Left renal pelvis (tissue), 4 donors: ENCODE results near the gene HTR2C. TPM values are rescaled to one million over a fixed set of nuclear protein-coding genes. Genes with fewer than 3 reads are reported as not detected.
"Not testable (repeated sequence)": the region's sequence is repeated elsewhere in the genome, so short reads cannot be mapped to it uniquely, and the experiment has no call there.

ENCODE experiments used
- DNase-seq, 4 donors: peaks; one replicate each; pipeline ENCODE4 v3.0.0-alpha.2; 2013; ENCODE audit warnings: low read depth in 4 of 4, low spot score in 3 of 4
- polyA plus RNA-seq, 4 donors: library from polyadenylated mRNA; unstranded; fragments of 120-200 nt; gene quantifications; one replicate each; pipeline ENCODE4 v1.2.1, GENCODE V29; 2013; ENCODE audit not compliant: insufficient read length in 4 of 4

The HTR2C gene
- 1 to 10 TPM in 1 of 4 donors, under 1 TPM in 3; 0.05 to 1.2 (median 0.45) TPM for polyA plus RNA-seq

DNA sequence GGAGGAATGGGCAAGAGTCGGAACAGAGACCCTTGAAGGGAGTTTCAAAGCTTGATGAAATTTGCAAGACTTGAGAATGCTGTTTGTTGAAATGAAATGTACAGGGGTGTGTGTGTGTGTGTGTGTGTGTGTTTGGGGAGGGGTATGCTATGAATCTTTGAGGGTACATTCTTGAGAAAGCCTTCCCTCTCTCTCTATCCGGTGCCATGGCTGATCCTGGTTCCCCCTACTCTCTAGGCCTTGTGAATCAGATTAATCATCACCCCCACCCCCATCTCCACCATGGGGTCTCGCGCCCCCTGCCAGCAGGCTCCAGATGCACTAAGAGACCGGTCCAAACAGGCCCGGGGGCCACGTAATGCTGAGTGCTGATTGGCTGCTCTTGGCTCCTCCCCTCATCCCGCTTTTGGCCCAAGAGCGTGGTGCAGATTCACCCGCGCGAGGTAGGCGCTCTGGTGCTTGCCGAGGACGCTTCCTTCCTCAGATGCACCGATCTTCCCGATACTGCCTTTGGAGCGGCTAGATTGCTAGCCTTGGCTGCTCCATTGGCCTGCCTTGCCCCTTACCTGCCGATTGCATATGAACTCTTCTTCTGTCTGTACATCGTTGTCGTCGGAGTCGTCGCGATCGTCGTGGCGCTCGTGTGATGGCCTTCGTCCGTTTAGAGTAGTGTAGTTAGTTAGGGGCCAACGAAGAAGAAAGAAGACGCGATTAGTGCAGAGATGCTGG, at the start of gene HTR2C:
HTR2C (plus strand) TSS at position 441 of the 729 bp plus-strand sequence. CDS start 142,851 bp downstream, outside the sequence.
- no peak for DNase-seq

- no peak for DNase-seq
Measured at GRCh38 chrX:114580336-114580735, 3.5 kb upstream of the HTR2C start.

DNA sequence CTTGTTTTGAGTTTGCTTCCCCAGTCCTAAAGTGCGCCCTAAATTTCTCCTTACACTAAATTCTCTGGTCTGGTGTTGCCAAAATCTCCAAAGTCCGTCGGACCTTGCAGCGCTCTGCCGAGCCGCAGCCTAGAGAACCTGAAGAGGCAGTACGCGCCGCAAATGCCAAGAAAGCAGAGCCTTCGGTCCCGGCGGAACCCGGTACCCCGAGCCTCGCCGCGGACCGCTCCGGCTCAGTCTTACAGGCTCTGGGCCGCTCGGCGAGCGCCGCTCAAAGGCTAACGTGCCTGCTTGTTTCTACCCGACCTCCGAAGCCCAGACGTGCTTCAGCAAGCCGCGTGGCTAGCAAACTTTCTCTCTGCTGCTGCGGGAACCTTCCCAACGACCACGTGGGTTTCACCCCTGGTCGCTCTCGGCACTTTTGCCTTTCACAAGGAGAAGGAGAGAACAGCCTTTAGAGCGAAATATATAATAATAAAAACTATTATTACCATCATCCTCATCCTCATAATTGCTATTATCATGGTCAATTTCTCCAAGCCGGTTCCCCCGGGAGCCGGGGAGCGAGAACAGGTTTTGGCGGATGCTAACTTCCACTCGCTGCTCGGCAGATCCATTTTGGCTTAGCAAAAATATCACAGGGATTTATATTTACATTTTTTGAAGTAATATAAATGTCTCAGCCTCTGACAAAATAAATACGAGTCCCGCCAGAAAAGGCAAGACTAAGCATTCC, 2.2 kb upstream of the HTR2C start:
- no peak for DNase-seq

- DNase-seq: no peak
Measured at GRCh38 chrX:114582264-114582632, 1.6 kb upstream of the HTR2C start.

DNA sequence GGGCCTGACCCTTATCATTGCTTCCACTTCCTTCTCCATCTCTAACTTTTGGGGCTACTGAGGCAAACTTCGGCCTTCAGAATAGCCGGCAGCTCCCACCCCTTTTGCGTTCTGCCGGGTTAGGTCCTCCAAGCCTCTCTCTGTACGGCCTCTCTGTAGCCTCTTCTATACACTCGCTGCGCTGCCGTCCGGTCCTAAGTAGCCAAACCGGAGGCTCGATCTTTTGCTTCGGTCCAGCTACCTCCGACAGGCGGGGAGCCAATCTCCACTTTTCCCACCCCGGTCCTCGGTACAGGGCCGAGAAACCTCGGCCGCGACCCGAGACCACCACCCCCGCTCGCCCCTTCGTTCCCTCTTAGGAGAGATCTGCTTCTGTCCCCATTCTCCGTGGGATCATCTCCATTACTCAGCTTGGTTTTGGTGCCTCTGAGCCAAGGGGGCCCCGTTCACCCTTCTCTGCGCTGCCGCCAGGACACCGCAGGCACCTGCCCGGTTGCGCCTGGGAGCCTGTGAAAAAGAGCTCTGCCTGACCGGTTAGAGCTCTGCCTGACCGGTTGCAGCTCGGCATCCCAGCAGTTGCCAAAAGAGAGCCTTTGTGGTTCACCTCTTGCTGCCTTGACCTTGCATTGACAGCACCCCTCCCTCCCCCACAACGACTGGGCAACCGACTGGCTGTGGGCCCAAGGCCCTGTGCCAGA, 1.0 kb upstream of the HTR2C start:
- DNase-seq: no peak

GRCh38 chrX:114584375-114584943, 573 bp downstream of the HTR2C start:
- DNase-seq: no peak

DNA sequence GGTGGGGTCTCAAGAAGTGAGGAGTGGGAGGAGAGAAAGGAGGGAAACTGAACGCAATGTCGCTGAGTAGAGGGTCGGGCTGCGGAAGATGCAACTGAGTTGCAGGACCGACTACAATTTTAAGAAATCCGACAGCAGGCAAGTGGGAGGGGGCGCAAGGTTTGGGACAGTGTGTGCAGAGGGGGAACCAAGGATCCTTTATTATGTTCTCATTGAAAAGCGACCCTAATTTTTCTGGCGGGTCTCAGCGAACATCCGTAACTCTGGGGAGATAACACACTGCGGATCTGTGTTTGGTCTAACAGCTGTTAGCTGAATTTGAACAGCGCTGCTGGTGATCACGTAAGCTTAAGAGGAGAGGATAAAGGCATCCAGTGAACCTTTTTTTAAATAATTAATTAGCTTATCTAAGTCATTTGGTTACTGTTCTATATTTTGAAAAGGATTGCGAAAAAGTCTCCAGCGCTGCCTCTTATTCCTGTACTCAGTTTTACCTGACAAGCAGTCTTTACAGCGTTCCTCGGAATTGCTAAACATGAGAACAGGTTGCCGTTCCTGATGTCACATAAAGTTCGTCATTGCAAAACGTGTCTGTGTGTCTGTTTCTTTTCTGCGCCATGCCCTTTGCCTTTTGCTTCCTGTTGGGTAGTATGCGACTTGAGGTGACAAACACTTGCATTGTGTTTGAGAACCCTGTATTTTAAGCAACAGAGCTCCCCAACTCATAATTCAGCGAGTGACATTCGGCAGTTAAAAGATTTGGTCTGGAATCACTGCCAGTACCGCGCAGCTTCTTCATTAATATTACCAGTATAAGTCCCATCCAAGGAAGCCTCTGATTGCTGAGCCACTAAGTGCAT, 1.3 kb downstream of the HTR2C start:
- no peak for DNase-seq

DNA sequence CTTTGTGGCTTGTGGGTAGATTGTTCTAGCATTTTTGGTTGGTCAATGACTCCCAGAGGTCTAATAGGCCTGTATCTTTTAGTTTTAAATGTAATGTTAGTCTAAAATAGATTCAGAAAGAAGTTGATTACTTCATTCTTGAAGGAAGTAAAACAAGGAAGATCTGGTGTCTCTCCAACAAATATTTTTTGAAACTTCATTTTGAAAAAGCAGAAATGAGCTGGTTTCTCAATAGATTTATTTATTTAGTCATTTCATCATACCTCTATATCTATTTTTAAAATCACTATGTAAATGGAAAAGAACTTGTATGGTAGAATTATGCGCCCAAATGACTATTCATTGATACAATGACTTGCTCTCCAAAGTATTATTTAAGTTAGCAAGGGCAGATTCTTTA, 7.2 kb downstream of the HTR2C start:
- no peak for DNase-seq

DNA sequence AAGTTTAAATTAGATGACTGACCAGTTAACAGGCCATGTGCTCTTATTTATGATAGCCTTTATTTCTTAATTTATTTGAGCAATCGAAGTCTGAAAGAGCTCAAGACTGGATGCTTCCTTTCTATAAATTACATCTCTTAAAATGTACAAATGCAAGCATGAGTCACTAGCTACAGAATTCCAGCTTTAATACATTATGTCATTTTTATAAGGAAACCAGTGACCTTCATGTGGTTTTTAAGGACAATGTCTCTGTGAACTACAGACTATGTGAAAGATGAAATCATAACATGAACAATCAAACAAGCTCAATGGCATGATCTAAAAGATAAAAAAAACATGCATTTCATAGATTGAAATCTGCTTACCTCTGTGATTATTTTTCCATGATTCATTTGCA, 15.4 kb downstream of the HTR2C start:
- no peak for DNase-seq

DNA sequence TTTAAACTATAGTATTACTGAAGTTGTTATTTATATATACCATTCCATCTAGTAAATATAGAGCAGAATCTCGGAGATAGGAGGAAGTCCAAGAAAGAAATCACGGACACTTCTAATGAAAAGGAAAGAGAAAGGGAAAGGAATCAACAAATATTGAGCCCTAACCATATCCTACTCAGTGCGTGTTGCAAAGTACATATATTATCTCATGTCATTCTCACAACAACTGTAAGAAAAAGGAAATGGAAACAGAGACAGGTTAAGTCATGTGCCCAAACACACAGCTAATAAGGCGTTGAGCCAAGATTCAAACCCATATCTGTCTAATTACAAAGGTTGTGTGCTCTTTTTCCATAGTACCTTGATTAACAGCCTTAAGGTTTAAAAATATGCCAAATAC, 16.0 kb downstream of the HTR2C start:
- no peak for DNase-seq

GRCh38 chrX:114606619-114607018, 22.7 kb downstream of the HTR2C start:
- not testable (repeated sequence) for DNase-seq

GRCh38 chrX:114611018-114611619, 27.2 kb downstream of the HTR2C start:
- DNase-seq: peak in 1 of 4 donors; percentile 7

GRCh38 chrX:114615765-114616164, 31.9 kb downstream of the HTR2C start:
- no peak for DNase-seq

DNA sequence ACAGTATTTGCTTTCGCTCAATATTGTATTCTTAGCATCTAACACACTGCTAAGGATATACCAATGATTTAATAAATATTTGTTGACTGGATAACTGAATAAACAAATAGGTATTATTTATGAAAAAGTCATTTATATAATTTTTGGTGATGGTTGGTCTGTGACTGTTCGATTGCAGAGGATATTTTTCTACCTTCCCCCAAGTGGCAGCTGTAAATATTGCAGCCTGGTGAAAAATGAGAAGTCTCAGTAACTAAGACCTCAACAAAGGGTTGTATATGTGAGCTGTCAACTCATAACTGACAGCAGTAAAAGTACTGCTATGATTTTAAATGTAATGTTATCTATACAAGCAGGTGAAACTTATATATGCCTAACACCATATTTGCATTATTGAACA, 36.0 kb downstream of the HTR2C start:
- no peak for DNase-seq

DNA sequence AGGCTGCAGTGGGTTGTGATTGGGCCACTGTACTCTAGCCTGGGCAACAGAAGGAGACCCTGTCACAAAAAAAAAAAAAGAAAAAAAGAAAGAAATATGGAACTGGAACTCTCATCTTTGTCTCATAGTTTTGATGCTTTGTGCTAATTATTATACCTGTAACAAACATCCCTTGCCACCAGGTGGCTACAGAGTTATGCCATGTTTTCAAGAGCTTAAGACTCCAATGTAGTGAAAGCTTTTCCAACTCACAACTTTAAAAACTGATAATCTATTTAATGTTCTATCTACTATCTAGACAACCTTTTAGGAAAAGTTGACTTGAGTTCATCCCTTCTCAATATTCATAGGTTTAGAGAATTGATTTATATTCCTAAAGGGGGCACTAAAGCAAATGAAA, 42.4 kb downstream of the HTR2C start:
- no peak for DNase-seq

DNA sequence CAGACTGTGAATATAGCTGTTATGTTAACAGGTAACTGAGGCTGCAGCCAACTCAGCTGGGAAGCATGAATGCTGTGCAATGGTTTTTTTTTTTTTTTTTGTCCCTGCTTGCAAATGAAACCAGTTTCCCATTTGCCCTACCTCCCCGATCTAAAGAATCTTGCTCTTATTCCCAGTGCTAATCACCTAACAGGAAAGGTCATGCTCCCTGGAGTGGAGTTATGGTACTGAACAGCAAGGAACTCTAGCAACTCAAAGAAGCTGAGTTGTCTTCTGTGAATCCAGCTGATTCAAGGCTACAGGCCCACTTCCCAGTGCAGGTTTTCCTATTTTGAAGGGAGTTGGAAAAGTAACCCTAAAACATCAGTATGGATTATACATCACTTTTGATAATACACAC, 52.1 kb downstream of the HTR2C start:
- DNase-seq: no peak

DNA sequence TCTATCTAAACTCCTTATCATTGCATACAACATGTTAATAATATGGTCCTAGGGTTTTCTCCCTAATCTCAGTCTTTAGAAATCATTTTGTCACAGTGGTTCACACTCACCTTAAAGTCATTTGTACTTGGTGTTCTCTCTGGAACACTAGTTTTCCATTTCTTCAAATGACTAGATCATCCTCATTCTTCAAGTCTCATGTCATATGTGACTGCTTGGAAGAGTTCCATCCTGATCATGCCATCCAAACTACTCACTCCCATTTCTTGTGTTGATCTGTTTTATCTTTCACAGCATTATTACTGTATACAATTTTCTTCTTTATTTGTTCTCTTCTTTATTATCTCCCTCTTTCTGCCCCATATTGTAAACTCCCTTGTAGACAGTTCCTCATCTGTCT, 66.5 kb downstream of the HTR2C start:
- DNase-seq: no peak

- DNase-seq: no peak
Measured at GRCh38 chrX:114675365-114675764, 91.5 kb downstream of the HTR2C start.

GRCh38 chrX:114700533-114700932, 116.6 kb downstream of the HTR2C start:
- not testable (repeated sequence) for DNase-seq

- DNase-seq: no peak
Measured at GRCh38 chrX:114709406-114709805, 125.5 kb downstream of the HTR2C start.
